Left ventricle myocardium inferior (tissue), 1 donor: ENCODE results near the gene SNX2. TPM values are rescaled to one million over a fixed set of nuclear protein-coding genes. Genes with fewer than 3 reads are reported as not detected.

Experiments used
- DNase-seq: peaks from one replicate; pipeline ENCODE4 v3.0.0-alpha.2; 2020
- H3K27ac ChIP-seq: fragments of 200-600 bp; replicated peaks from 2 replicates; pipeline ENCODE4 v1.8.0; 2021
- H3K27me3 ChIP-seq: fragments of 200-600 bp; 2 replicates; pipeline ENCODE4 v1.8.0; 2021; ENCODE audit warnings: low read depth
- H3K36me3 ChIP-seq: fragments of 200-600 bp; 2 replicates; pipeline ENCODE4 v1.8.0; 2021
- H3K4me1 ChIP-seq: fragments of 200-600 bp; 2 replicates; pipeline ENCODE4 v1.8.0; 2021
- H3K4me3 ChIP-seq: fragments of 200-600 bp; 2 replicates; pipeline ENCODE4 v1.8.0; 2021; ENCODE audit warnings: mild to moderate bottlenecking, moderate library complexity
- H3K9me3 ChIP-seq: fragments of 200-600 bp; replicated peaks from 2 replicates; pipeline ENCODE4 v1.8.0; 2021
- CTCF ChIP-seq: fragments of 200-600 bp; IDR thresholded peaks from 2 replicates; pipeline ENCODE4 v1.8.0; 2021; ENCODE audit warnings: antibody characterized with exemption, mild to moderate bottlenecking, borderline replicate concordance
- intact Hi-C: fragments of 100-400 bp; cut with micrococcal nuclease; formaldehyde crosslinking; loops from one replicate; pipeline ENCODE4 v1.11.0; 2022
- total RNA-seq: library from RNA; stranded (reverse); fragmentation: NEBNext Ultra II Directional; extraction: Animal tissue kit (Norgen Biotek cat#: 25700); gene quantifications from one replicate; pipeline ENCODE4 v1.2.1, GENCODE V29; 2021
- donor health status: DM: no; HTN: yes; CAD: no; lungs with severe emphysema.

Gene SNX2
- total RNA-seq, 1 donor from 2014 or later, result 37.0 TPM

GRCh38 chr5:122773619-122774018 is 1.3 kb upstream of the SNX2 start:
- intact Hi-C loops, result no loop called here
- Histone ChIP-seq H3K36me3 (no peaks in the 10 kb centered on the region), H3K9me3 (no peaks in the 10 kb centered on the region), H3K4me3 (no peak overlapping the region), H3K4me1 (peaks cover 37% of the 10 kb centered on the region), H3K27me3 (no peaks in the 10 kb centered on the region), H3K27ac (no peak overlapping the region)
- DNase-seq, result no peak
- TF ChIP-seq CTCF, result no peak

GRCh38 chr5:122774519-122774860 is 390 bp upstream of the SNX2 start:
- peaks cover 37% of the 10 kb centered on the region for H3K4me1 ChIP-seq

DNA sequence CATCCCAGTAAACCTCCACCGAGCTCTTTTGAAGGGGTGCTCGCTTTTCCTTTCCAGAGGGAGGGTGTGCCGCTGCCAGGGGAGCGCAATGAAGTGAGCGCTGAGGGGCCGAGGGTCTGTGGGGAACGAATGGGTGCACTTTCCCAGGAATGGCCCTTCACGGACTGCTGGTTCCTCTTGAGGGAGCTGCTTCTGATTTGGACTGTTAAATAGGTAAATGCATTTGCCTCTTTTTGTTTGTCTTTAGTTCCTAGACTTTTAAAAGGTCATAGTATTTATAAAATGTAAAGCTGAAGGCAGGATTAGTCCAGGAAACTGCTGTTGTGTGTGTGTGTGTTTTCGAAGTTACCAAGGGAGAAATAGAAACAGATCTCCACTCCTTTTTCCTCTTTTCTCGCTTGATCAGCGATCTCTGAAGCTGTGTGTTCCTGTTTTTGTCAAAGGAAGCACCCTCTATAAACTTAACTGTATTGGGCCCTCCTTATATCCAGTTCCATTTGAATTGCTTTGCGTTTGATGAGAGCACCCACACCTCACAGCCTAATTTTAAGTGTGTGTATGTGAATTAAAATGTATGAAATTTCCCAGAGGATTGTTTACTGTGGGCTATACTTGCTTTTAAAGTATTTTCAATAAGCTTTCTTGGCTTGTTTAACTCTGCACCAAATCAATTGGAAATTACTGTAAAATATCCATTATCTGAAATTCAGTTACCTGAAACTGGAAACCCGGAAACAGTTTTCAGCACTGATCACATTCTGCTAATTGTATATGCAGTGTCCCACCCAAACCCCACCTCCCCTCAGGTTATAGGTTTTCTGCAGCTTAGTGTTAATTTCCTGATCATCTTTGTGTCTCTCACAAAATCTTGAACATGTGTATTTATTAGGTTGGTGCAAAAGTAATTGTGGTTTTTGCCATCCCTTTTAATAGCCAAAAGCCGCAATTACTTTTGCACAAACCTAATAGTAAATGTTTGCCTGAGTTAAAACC is 966 bp downstream of the SNX2 start:
- no peak for TF ChIP-seq CTCF
- intact Hi-C loops, result no loop called here
- H3K27ac ChIP-seq, result peak overlapping the region; percentile 88
- H3K27me3 ChIP-seq, result no peaks in the 10 kb centered on the region
- H3K4me1 ChIP-seq, result peaks cover 37% of the 10 kb centered on the region
- H3K9me3 ChIP-seq, result no peaks in the 10 kb centered on the region
- H3K4me3 ChIP-seq, result peak overlapping the region; percentile 94
- DNase-seq, result no peak
- H3K36me3 ChIP-seq, result no peaks in the 10 kb centered on the region

More at GRCh38 chr5:122774519-122774860, 390 bp upstream of the SNX2 start:
- intact Hi-C loops, result no loop called here
- no peak for TF ChIP-seq CTCF
- Histone ChIP-seq H3K27me3 (no peaks in the 10 kb centered on the region), H3K27ac (peak overlapping the region; percentile 88), H3K4me3 (peak overlapping the region; percentile 94), H3K36me3 (no peaks in the 10 kb centered on the region), H3K9me3 (no peaks in the 10 kb centered on the region)
- DNase-seq, result no peak

- intact Hi-C loops, result no loop called here
- no peaks in the 10 kb centered on the region for H3K9me3 ChIP-seq
- no peak overlapping the region for H3K27ac ChIP-seq
- peaks cover 37% of the 10 kb centered on the region for H3K4me1 ChIP-seq
- TF ChIP-seq CTCF, result no peak
- H3K27me3 ChIP-seq, result no peaks in the 10 kb centered on the region
- DNase-seq, result no peak
- no peak overlapping the region for H3K4me3 ChIP-seq
- H3K36me3 ChIP-seq, result no peaks in the 10 kb centered on the region
Observed at GRCh38 chr5:122778157-122778556, 3.3 kb downstream of the SNX2 start.

GRCh38 chr5:122779451-122779850 is 4.6 kb downstream of the SNX2 start:
- Histone ChIP-seq H3K27ac (no peak overlapping the region), H3K4me3 (no peak overlapping the region), H3K4me1 (peaks cover 34% of the 10 kb centered on the region), H3K27me3 (no peaks in the 10 kb centered on the region), H3K9me3 (no peaks in the 10 kb centered on the region), H3K36me3 (no peaks in the 10 kb centered on the region)
- DNase-seq, result no peak
- intact Hi-C loops, result no loop called here
- no peak for TF ChIP-seq CTCF
